Measurements from ENCODE around the gene MTTP. TPM values are rescaled to one million over a fixed set of nuclear protein-coding genes. Genes with fewer than 3 reads are reported as not detected.

MTTP gene
- total and polyA plus RNA-seq, 8 donors = 0.21 to 1.2 (median 0.66) TPM

DNA sequence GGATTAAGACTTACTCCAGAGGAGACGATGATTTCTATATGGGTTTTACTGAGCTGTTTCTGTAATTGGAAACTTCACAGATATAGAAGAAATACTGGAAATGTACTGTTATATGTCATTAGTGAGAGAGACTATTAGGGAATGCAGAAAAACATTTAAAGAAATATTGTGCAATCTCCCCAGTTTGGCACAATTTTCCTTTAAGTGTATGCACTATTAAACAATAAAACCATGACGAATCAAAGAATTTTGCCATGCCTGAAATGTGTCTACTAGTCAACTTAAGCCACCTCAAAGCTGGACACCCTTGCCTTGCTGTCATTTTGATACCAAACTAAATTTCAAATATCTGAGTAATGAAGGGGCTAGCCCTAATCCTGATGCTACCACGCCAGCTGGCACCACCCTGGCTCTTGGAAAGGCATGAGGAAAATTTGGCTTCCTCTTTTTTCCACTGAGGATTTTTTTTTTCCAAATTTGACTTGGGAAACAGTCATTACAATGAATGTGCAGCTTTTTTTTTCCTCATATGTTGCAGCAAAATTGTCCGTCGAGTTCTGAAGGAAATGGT, 36.1 kb downstream of the MTTP start:
- DNase-seq (peak in 2 of 4 donors; percentile 56 to 69), ATAC-seq (no peak)
- Histone ChIP-seq H3K27me3 (no peaks in the 10 kb centered on the region), H3K27ac (no peak overlapping the region), H3K9me3 (no peaks in the 10 kb centered on the region), H3K36me3 (no peaks in the 10 kb centered on the region), H3K4me1 (no peaks in the 10 kb centered on the region), H3K4me3 (no peak overlapping the region)
- intact Hi-C loops (cut with DNase I) = no loop called here
- TF ChIP-seq CTCF (IDR thresholded peaks at IDR 0.05) = no peak

- Histone ChIP-seq H3K4me1 (no peaks in the 10 kb centered on the region), H3K36me3 (no peaks in the 10 kb centered on the region), H3K4me3 (no peak overlapping the region), H3K27me3 (no peaks in the 10 kb centered on the region), H3K9me3 (no peaks in the 10 kb centered on the region), H3K27ac (no peak overlapping the region)
- ATAC-seq = no peak
- intact Hi-C loops (cut with DNase I) = no loop called here
- TF ChIP-seq CTCF (IDR thresholded peaks at IDR 0.05) = no peak
- DNase-seq = no peak
These were observed 37.7 kb downstream of the MTTP start for GRCh38 chr4:99612281-99612680.

DNA sequence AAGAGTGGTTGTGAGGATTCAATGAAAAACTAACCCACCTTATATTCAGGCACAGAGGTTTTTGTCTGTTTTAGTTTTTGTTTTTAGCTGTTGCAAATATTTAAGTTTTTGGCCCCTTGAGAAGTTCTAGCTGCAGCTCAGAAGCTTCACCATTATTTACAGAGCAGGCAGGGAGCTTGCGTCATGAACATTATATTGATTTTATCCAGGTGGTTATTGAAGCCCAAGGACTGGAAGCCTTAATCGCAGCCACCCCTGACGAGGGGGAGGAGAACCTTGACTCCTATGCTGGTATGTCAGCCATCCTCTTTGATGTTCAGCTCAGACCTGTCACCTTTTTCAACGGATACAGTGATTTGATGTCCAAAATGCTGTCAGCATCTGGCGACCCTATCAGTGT, 38.1 kb downstream of the MTTP start:
- ATAC-seq = no peak

GRCh38 chr4:99614491-99614890, 39.9 kb downstream of the MTTP start:
- Histone ChIP-seq H3K4me1 (no peaks in the 10 kb centered on the region), H3K27ac (no peak overlapping the region), H3K4me3 (no peak overlapping the region), H3K27me3 (no peaks in the 10 kb centered on the region), H3K9me3 (no peaks in the 10 kb centered on the region), H3K36me3 (no peaks in the 10 kb centered on the region)
- no peak for DNase-seq
- intact Hi-C loops (cut with DNase I) = no loop called here
- ATAC-seq = no peak
- no peak for TF ChIP-seq CTCF (IDR thresholded peaks at IDR 0.05)

More for the DNA sequence above, 38.1 kb downstream of the MTTP start:
- intact Hi-C loops (cut with DNase I) = no loop called here
- Histone ChIP-seq H3K4me1 (no peaks in the 10 kb centered on the region), H3K27ac (no peak overlapping the region), H3K36me3 (no peaks in the 10 kb centered on the region), H3K4me3 (no peak overlapping the region), H3K27me3 (no peaks in the 10 kb centered on the region), H3K9me3 (no peaks in the 10 kb centered on the region)
- no peak for DNase-seq
- no peak for TF ChIP-seq CTCF (IDR thresholded peaks at IDR 0.05)

- TF ChIP-seq CTCF (IDR thresholded peaks at IDR 0.05) = no peak
- no peaks in the 10 kb centered on the region for H3K36me3 ChIP-seq
- H3K9me3 ChIP-seq = no peaks in the 10 kb centered on the region
- H3K4me3 ChIP-seq = no peak overlapping the region
- DNase-seq (no peak), ATAC-seq (peak; percentile 40)
- no peaks in the 10 kb centered on the region for H3K27me3 ChIP-seq
- no peaks in the 10 kb centered on the region for H3K4me1 ChIP-seq
- intact Hi-C loops (cut with DNase I) = no loop called here
- no peak overlapping the region for H3K27ac ChIP-seq
These were observed 40.7 kb downstream of the MTTP start for GRCh38 chr4:99615170-99615820.

All from left lung (tissue), 10 donors.